Loucy (cell line): ENCODE measurements around the gene NAT10.

Experiments
- CTCF ChIP-seq: fragments of 200-600 bp; sonication (generic); conservative IDR thresholded peaks from 2 replicates; pipeline ENCODE4 v1.5.1; 2014; ENCODE audit warnings: mild to moderate bottlenecking, antibody characterized with exemption, low read length
- EZH2phosphoT487 ChIP-seq: fragments of 200-600 bp; IDR thresholded peaks from 2 replicates; pipeline ENCODE4 v1.6.1; 2018; ENCODE audit warnings: antibody characterized with exemption, mild to moderate bottlenecking, moderate library complexity, borderline replicate concordance

- TF ChIP-seq CTCF (no peak), EZH2phosphoT487 (no peak)
Measured at GRCh38 chr11:34166806-34167740, 61.6 kb downstream of the NAT10 start.
